B cell (primary cell): ENCODE measurements around the gene BPIFB3. TPM values are rescaled to one million over a fixed set of nuclear protein-coding genes. Genes with fewer than 3 reads are reported as not detected.

Experiments used
- ATAC-seq: fragments of 200-7000 bp; cut with Tn5 transposase; one replicate; pipeline ENCODE4 v1.10.0; 2021; ENCODE audit warnings: low read depth, mild to moderate bottlenecking, moderate number of reproducible peaks, moderate library complexity
- CTCF ChIA-PET: fragments of 350-600 bp; sonication (Branson Sonifier 250); formaldehyde crosslinking; loops from one replicate; lab custom pipeline; 2021; ENCODE audit warnings: antibody characterized with exemption, inconsistent platforms; lab: Charles Lee
- POLR2A ChIA-PET: fragments of 350-600 bp; sonication (Branson Sonifier 250); formaldehyde crosslinking; loops from one replicate; lab custom pipeline; 2021; ENCODE audit warnings: antibody characterized with exemption; lab: Charles Lee
- DNase-seq: peaks from one replicate; pipeline ENCODE4 v3.0.0; 2013
- H2AFZ ChIP-seq: 2 replicates; pipeline ENCODE4 v1.6.1; 2012; ENCODE audit warnings: mild to moderate bottlenecking, low read depth, low read length; ENCODE audit not compliant: insufficient read depth, poor library complexity, severe bottlenecking
- H3K27ac ChIP-seq, 2 donors: 1 replicate in 1 of 2; 2 replicates in 1 of 2; pipeline ENCODE4 v1.5.1; 2012 to 2013; ENCODE audit warnings: low read length in 2 of 2, mild to moderate bottlenecking in 2 of 2, moderate library complexity in 1 of 2
- H3K27me3 ChIP-seq, 4 experiments: fragments of 200-600 bp in 1 of 4; sonication (generic) in 1 of 4; replicated peaks in 1 of 4; 1 replicate in 2 of 4; 2 replicates in 2 of 4; pipeline versions ENCODE4 v1.6.1 to v1.7.0; 2013 to 2016; ENCODE audit warnings: low read length in 3 of 4, mild to moderate bottlenecking in 2 of 4, mixed read lengths in 1 of 4, moderate library complexity in 1 of 4; ENCODE audit not compliant: insufficient read depth in 4 of 4, control insufficient read depth in 3 of 4; ENCODE audit errors: control extremely low read depth in 1 of 4
- H3K36me3 ChIP-seq, 2 experiments: replicated peaks in 1 of 2; 1 replicate in 1 of 2; 2 replicates in 1 of 2; pipeline versions ENCODE4 v1.6.1 to v1.7.1; 2013; ENCODE audit warnings: low read length in 1 of 2; ENCODE audit not compliant: insufficient read depth in 2 of 2, control insufficient read depth in 1 of 2; ENCODE audit errors: control extremely low read depth in 1 of 2, extremely low read depth in 1 of 2
- H3K4me1 ChIP-seq, 2 donors: fragments of 200-600 bp in 1 of 2; sonication (generic) in 1 of 2; 1 replicate in 1 of 2; 2 replicates in 1 of 2; pipeline versions ENCODE4 v1.5.1 to v1.6.1; 2013 to 2017; ENCODE audit warnings: low read length in 2 of 2; ENCODE audit not compliant: control insufficient read depth in 2 of 2, insufficient read depth in 2 of 2
- H3K4me2 ChIP-seq: replicated peaks from 2 replicates; pipeline ENCODE3; 2012; ENCODE audit warnings: mild to moderate bottlenecking, low read depth, low read length; ENCODE audit not compliant: poor library complexity, severe bottlenecking
- H3K4me3 ChIP-seq, 5 experiments: fragments of 200-600 bp in 1 of 5; sonication (generic) in 1 of 5; 1 replicate in 3 of 5; 2 replicates in 2 of 5; pipeline versions ENCODE4 v1.5.1 to v1.7.0; 2011 to 2016; ENCODE audit warnings: low read length in 4 of 5, mild to moderate bottlenecking in 4 of 5, low read depth in 2 of 5, control low read depth in 1 of 5, moderate library complexity in 1 of 5; ENCODE audit not compliant: insufficient read depth in 1 of 5; ENCODE audit errors: control extremely low read depth in 1 of 5, extremely low read depth in 1 of 5
- H3K79me2 ChIP-seq: fragments of 200-600 bp; sonication (generic); one replicate; pipeline ENCODE4 v1.6.0; 2016; ENCODE audit warnings: low read length; ENCODE audit not compliant: control insufficient read depth, insufficient read depth
- H3K9ac ChIP-seq: fragments of 200-600 bp; sonication (generic); 2 replicates; pipeline ENCODE4 v1.6.1; 2017; ENCODE audit warnings: mild to moderate bottlenecking, low read length, moderate library complexity
- H3K9me3 ChIP-seq, 3 donors: one replicate each; pipeline versions ENCODE4 v1.6.1 to v1.7.1; 2013; ENCODE audit warnings: low read length in 2 of 3; ENCODE audit not compliant: control insufficient read depth in 2 of 3, insufficient read depth in 1 of 3; ENCODE audit errors: control extremely low read depth in 1 of 3
- H4K20me1 ChIP-seq: 2 replicates; pipeline ENCODE4 v1.6.0; 2012; ENCODE audit warnings: mild to moderate bottlenecking, low read length; ENCODE audit not compliant: insufficient read depth, control insufficient read depth, poor library complexity, severe bottlenecking
- H3K27ac Mint-ChIP-seq: one replicate; pipeline ENCODE4 v1.8.0; 2021; ENCODE audit warnings: mixed read lengths
- H3K27me3 Mint-ChIP-seq: one replicate; pipeline ENCODE4 v1.8.0; 2021; ENCODE audit warnings: mixed read lengths
- H3K4me1 Mint-ChIP-seq: one replicate; pipeline ENCODE4 v1.8.0; 2021; ENCODE audit warnings: mixed read lengths
- H3K4me3 Mint-ChIP-seq: one replicate; pipeline ENCODE4 v1.8.0; 2021; ENCODE audit warnings: mixed read lengths
- H3K9me3 Mint-ChIP-seq: one replicate; pipeline ENCODE4 v1.8.0; 2022; ENCODE audit warnings: mixed read lengths; ENCODE audit not compliant: insufficient read depth
- EZH2 ChIP-seq: IDR thresholded peaks from 2 replicates; pipeline ENCODE4 v1.6.1; 2012; ENCODE audit warnings: borderline replicate concordance, low read depth, mild to moderate bottlenecking, moderate library complexity, low read length; ENCODE audit not compliant: insufficient read depth, poor library complexity, severe bottlenecking
- WGBS: methylation state at CpG from one replicate; pipeline ENCODE4 v1.1.5; 2013; ENCODE audit warnings: missing lambda C conversion rate; ENCODE audit not compliant: insufficient coverage; 5-methylcytosine and 5-hydroxymethylcytosine counted together
- intact Hi-C: fragments of 100-400 bp; cut with micrococcal nuclease; formaldehyde crosslinking; loops from one replicate; pipeline ENCODE4 v1.10.0; 2022
- polyA plus RNA-seq: library from polyadenylated mRNA; depleted of rRNA; stranded (reverse); fragments of >200 nt; gene quantifications from 2 replicates; pipeline ENCODE4 v1.2.3, GENCODE V29; 2012
- total RNA-seq, 2 donors: library from RNA; stranded (reverse); fragments of 120-200 nt in 1 of 2; gene quantifications; 1 replicate in 1 of 2; 2 replicates in 1 of 2; pipeline versions ENCODE4 v1.2.3 to v1.2.4, GENCODE V29; 2013 to 2022
- TF ChIP-seq, protein P1 (sequence below): fragments of 200-600 bp; IDR thresholded peaks from one replicate; pipeline ENCODE4 v1.8.0; 2022; ENCODE audit warnings: antibody characterized with exemption, mild to moderate bottlenecking

Gene BPIFB3
- total and polyA plus RNA-seq, 2 donors (not counting 1 experiment from before 2014, with no cell fraction given): not detected

DNA sequence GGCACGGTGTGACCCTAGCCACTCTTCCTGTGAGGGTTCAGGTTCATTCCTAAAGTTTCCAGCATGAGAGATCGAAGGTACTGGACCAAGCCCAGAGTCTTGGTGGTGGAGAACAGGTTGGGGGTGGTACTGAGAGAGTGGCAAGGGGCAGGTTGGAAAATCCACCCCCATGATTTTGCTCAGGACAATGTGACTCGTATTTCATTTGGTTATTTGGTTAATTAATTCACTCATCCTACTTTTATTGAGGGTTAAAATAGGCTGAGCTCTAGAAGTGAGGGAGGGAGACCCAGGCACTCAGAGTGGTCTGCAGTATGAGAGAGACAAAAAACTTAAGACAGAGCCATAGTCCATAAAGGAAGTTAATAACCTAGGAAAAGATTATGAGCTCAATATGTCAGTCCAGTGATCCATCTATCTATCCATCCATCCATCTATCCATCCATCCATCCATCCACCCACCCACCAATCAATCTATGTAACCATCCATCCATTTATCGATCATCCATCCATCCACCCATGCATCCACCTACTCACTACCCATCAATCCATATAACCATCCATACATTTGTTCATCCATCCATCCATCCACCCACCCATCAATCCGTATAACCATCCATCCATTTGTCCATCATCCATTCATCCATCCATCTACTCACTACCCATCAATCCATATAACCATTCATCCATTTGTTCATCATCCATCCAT is 28.9 kb upstream of the BPIFB3 start:
- Mint-ChIP-seq H3K4me1 (no peaks in the 10 kb centered on the region), H3K4me3 (no peak overlapping the region), H3K27ac (no peak overlapping the region), H3K9me3 (no peaks in the 10 kb centered on the region), H3K27me3 (no peaks in the 10 kb centered on the region)
- Histone ChIP-seq H3K9ac (no peak overlapping the region), H4K20me1 (no peaks in the 10 kb centered on the region), H3K4me1 (no peaks in the 10 kb centered on the region), H3K36me3 (no peaks in the 10 kb centered on the region), H3K4me2 (no peak overlapping the region), H3K27me3 (peaks cover 0 to 3% (median 0%) of the 10 kb centered on the region in 4 experiments), H2AFZ (no peak overlapping the region), H3K4me3 (no peak overlapping the region), H3K79me2 (no peaks in the 10 kb centered on the region), H3K27ac (no peak overlapping the region), H3K9me3 (peaks cover 0 to 2% (median 0%) of the 10 kb centered on the region in 3 donors)
- DNase-seq: no peak
- TF ChIP-seq, protein P1, sequence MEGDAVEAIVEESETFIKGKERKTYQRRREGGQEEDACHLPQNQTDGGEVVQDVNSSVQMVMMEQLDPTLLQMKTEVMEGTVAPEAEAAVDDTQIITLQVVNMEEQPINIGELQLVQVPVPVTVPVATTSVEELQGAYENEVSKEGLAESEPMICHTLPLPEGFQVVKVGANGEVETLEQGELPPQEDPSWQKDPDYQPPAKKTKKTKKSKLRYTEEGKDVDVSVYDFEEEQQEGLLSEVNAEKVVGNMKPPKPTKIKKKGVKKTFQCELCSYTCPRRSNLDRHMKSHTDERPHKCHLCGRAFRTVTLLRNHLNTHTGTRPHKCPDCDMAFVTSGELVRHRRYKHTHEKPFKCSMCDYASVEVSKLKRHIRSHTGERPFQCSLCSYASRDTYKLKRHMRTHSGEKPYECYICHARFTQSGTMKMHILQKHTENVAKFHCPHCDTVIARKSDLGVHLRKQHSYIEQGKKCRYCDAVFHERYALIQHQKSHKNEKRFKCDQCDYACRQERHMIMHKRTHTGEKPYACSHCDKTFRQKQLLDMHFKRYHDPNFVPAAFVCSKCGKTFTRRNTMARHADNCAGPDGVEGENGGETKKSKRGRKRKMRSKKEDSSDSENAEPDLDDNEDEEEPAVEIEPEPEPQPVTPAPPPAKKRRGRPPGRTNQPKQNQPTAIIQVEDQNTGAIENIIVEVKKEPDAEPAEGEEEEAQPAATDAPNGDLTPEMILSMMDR: no peak
- no peak for TF ChIP-seq EZH2
- ATAC-seq: no peak
- 93% methylated on average over 3 of the region's 5 CpGs for WGBS
- intact Hi-C loops: no loop called here
- ChIA-PET POLR2A (no interaction called here), CTCF (no interaction called here)

DNA sequence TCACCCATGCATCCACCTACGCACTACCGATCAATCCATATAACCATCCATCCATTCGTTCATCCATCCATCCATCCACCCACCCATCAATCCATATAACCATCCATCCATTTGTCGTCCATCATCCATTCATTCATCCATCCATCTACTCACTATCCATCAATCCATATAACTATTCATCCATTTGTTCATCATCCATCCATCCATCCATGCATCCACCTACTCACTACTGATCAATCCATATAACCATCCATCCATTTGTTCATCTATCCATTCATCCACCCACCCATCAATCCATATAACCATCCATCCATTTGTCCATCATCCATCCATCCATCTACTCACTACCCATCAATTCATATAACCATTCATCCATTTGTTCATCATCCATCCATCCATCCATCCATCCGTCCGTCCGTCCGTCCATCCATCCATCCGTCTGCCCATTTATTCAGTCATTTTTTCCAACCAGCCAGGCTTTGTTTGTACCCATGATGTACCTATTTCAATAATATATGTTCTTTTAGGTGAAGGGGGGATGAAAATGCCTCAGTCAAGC is 28.3 kb upstream of the BPIFB3 start:
- Histone ChIP-seq H2AFZ (no peak overlapping the region), H3K9ac (no peak overlapping the region), H3K79me2 (no peaks in the 10 kb centered on the region), H3K36me3 (no peaks in the 10 kb centered on the region), H3K27me3 (peaks cover 0 to 3% (median 0%) of the 10 kb centered on the region in 4 experiments), H4K20me1 (no peaks in the 10 kb centered on the region), H3K9me3 (no peaks in the 10 kb centered on the region), H3K27ac (no peak overlapping the region), H3K4me1 (no peaks in the 10 kb centered on the region), H3K4me3 (no peak overlapping the region), H3K4me2 (no peak overlapping the region)
- TF ChIP-seq EZH2: no peak
- TF ChIP-seq, protein P1: no peak
- Mint-ChIP-seq H3K4me3 (no peak overlapping the region), H3K4me1 (no peaks in the 10 kb centered on the region), H3K9me3 (no peaks in the 10 kb centered on the region), H3K27me3 (no peaks in the 10 kb centered on the region), H3K27ac (no peak overlapping the region)
- DNase-seq (no peak), ATAC-seq (no peak)
- CTCF ChIA-PET: no interaction called here
- POLR2A ChIA-PET: no interaction called here
- 77% methylated on average over 4 of the region's 9 CpGs for WGBS
- intact Hi-C loops: no loop called here
